Hematopoietic multipotent progenitor cell treated with erythropoietin and hydrocortisone succinate and interleukin-3 and kit ligand, for 6 days (in vitro differentiated cells): ENCODE results near the gene FH.

Experiments used
- DNase-seq: peaks from one replicate; pipeline ENCODE4 v3.0.0-alpha.2; 2015

The FH gene

GRCh38 chr1:241520080-241520465 lies 518 bp upstream of the FH start:
- DNase-seq: no peak

DNA sequence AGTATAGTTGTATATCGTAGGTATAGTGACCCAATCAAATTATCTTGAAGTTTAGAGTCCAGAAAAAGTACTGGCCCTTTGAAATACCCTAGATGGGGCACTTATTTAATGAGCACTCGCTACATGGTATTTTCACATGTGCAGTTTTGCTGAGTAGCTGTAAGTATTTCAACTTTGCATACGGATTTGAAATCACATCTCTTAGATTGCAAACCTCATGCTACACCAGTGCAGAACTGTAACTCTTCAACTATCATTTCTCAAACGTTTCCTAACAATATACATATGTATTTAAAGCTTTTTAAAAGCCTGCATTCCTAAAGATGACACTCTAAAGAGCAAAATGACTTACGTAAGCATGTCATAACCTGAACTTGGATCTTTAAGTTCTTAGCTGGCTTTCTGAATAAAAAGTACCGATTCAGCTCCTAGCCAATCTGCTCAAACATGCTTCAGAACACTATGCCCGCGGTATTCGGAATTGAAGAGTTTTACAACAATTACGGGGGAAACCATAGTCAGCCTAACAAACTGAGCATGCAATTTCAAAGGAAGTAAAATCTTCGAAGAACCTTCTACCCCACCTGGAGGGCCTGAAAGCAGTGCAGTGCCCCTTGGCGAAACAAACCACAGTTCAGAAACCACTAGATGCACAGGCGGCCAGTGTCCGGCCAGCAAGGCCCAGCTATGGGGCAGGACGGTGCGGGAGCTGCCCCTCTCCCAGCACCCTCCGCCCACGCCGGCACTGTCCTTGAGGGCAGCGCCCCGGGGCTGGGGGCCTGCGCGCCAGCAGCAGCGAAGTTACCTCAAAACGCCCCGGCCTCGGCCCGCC lies 863 bp downstream of the FH start:
- peak; percentile 29 for DNase-seq

GRCh38 chr1:241513378-241513777 lies 6.2 kb downstream of the FH start:
- DNase-seq: no peak

DNA sequence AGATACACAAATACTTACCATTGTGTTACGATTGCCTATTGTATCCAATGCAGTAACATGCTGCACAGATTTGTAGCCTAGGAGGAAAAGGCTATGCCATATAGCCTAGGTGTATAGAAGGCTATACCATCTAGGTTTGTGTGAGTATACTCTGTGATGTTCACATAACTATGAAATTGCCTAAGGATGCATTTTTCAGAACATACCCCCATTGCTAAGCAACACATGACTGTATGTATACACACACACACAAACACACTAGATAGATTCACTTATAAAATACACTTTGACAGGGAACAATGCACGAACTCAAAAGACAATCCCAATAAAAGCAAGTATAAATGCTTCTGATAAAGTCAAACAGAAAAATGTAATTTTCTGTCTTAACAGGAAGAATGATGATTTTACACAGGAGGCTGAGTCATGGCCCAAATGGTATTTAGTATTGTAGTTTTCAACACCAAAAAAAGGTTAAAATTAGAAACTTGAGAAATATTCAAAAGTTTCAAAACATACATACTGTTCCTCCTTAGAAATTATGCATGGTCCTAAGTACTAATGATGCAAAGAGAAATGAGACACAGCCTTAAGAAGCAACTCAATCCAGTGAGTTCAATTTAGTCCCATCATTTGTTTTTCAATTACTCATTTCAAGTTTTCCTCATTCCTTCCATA lies 12.2 kb downstream of the FH start:
- DNase-seq: no peak

DNA sequence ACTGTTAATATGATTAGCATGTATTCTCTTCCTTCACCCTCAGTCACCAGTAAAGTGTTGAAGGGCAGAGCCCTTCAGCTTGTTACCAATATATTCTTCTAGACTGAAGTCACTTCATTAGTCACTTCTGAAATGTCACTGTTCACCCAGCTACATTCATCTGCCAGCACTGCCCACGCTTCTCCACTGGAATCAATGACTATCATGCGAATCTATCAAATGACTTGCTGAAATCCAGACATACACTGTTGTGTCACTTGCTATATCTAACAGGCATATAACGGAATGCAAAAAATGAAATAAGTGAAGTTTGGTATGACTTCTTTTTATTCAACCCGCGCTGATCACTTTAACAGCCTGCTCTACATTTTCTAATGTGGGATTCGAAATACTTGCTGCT lies 16.1 kb downstream of the FH start:
- DNase-seq: no peak

DNA sequence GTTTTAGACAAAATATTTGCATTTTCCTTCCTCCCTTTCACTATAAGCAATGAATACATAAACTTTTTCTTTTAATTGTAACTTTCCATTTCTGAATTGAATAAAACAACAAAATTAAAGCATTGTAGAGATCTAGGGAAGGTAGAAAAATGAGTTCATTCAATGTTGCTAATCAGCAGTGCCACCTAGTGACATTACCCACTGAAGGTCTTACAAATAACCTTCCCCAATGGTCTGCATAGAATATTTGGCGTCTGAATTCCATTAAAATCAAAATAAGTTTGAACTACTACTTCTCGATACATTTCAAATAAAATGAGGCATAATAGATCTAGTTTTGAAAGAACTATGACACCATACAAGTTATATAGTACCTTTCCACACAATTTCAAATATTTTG lies 19.6 kb downstream of the FH start:
- peak; percentile 56 for DNase-seq

- DNase-seq: no peak
These were observed 23.8 kb downstream of the FH start for GRCh38 chr1:241495741-241496140.

- DNase-seq: no peak
These were observed 30.8 kb downstream of the FH start for GRCh38 chr1:241488739-241489138.

DNA sequence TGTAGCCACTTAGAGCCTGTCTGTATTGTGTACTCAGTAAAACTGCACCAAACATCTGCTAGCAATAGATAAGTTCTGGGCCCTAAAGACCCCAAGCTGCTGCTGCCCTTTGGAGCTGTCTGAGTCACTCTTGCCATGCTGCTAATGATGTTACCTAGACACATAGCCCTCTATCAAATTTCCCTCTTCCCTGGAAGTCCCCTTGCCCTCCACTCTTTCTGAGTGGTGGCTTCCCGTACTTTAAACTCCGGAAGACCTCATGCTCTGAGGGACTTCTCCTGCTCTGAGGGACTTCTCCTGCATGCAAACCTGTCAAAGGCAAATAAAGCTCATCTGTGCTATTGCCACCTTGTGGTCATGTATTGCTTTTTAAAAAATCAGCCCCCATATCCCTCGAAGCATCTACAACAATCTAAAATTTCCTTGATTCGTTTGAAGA lies 34.0 kb downstream of the FH start:
- DNase-seq: peak; percentile 64

DNA sequence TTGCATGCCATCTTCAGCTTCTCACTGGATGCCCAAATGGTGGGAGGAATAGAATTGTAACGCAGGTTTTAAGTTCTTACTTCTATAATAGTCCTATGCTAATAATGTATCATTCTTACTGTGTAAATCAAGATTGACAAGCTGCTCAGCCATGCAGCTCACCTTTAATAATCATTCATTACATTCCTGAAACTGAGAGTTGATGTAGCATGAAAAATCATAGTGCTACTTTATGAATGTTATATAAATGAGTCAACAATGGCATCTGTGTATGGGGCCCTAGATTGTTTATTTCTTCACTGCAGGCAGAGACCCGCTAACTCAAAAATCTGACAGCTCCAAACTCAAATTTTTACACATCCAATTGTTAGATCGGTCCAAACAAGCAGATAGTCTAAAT lies 34.4 kb downstream of the FH start:
- DNase-seq: no peak

DNA sequence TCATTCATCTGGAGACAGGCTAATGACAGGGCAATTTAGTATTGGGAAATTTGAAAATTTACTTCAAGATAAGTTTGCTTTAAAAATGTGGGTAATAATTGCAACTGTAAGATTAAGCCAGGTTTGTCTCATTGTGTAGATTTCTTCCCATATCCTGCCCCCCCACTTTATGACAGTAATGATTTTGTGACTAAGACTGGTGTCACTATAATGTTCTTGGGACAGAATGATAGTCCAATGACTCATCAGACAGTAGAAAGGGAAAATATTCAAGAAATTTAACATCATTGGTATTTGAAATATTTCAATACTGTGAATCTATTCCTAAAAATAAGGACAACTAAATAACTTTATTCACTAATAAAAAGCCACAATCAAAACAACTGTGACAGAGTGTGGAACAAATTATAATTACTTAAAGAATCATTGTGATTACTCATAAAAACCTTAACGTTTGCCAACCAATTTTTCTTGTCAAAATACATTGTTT lies 36.7 kb downstream of the FH start:
- no peak for DNase-seq

DNA sequence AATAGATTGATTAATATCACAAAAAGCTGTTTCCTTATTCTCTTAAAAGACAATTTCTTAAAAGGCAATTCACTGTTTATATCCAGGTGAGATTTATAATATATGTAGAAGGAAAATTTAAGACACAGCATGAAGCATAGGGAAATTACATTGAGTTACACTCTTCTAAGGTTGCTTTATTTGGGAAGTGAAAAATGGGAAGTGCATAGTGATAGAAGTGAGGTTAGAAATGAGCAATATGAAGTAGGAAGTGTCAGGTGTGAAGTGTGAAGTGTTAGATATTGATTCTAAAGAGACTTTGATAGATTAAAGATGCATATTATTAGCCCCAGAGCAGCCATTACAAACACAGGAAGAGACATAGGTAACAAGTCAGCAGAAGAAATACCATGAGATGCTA lies 40.3 kb downstream of the FH start:
- no peak for DNase-seq

DNA sequence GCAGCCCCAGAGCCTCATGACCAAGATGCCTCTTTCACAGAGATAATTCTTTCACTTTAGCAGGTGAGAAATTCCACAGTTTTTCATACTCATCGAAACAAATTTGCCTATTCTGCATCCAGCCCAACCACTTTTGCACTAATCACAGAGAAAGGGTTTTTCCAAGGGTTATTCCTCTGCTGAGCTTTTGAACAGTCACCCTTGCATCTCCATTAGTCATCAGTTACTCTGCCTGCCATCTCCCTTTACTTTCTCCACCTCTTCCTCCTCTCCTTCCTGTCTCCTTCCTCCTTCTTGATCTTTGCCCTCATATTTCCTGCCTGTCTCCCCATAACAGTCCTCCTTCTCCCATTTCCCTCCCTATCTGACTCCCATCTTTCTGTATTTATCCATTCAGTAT lies 43.9 kb downstream of the FH start:
- DNase-seq: no peak

DNA sequence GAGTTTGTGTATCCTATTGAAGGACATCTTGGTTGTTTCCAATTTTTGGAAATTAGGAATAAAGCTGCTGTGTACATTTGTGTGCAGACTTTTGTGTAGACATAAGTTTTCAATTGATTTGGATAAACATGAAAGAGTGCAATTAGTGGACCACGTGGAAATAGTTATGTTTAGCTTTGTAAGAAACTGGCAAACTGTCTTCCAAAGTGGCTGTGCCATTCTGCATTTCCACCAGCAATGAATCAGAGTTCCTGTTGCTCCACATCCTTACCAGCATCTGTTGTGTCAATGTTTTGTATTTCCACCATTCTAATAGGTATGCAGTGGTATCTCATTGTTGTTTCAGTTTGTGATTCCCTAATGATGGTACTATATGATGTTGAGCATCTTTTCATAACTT lies 46.5 kb downstream of the FH start:
- no peak for DNase-seq

GRCh38 chr1:241470908-241471590 lies 48.5 kb downstream of the FH start:
- DNase-seq: no peak

DNA sequence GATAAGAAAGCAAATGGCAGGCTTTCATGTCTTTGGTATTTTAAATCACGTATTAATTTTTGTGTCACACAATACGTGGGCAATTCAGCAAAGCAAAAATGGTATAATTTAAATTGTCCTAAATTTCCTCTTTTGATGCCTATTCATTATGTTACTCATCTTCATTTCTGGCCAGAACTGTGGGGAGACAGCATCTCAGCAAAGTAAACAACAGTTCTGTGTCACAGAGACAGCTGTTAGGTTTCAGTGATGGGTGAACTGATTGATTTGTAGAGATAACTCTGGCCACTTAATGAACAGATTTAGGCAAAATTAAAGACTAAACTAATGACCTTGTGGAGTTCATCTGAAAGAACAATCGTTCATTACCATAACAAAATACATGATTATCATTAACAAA lies 49.2 kb downstream of the FH start:
- no peak for DNase-seq

DNA sequence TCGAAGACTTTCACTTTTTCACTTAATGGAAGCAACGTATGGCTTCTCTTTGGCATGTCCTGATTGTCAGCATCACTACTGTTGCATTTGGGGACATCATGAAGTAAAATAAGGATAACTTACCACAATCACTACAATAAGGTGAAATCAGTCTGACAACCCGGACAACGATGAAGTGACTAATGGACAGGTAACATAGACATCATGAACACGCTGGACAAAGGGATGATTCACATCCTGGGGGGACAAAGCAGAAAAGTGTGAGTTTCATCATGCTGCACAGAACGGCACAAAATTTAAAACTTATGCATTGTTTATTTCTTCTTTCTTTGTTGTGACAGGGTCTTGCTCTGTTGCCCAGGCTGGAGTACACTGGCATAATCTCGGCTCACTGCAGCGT lies 53.9 kb downstream of the FH start:
- no peak for DNase-seq

DNA sequence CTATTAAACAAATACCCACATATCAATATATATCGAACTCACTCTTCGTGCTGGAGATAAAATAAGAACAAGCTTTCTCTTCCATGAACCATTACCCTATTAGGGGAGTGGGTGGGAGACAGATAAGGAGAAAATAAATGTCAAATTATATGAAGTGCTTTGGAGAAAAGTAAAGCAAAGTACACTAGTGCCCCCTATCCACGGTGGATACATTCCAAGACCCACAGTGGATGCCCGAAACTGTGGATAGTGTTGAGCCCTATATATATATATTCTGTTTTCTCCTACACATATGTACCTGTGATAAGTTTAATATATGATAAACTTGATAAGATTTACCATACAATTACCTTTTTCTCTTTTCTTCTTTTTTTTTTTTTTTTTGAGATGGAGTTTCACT lies 54.6 kb downstream of the FH start:
- no peak for DNase-seq

DNA sequence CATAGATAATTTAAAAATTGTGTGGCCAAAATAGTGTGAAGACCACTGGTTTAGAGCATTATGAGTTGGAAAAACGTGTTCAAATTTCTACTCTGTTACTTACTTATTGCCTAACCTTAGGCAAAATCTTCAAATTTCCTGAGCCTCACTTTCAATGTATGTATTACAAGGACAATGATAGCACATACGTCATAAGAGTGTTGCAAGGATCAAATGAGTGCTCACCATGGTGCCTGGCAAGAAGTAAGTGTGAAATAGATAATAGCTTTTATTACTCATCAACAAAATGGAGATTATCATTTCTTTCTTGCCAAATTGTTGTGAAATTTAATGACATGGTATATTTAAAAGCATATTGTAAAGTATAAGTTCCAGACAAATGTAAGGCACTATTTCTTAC lies 57.2 kb downstream of the FH start:
- no peak for DNase-seq

GRCh38 chr1:241460098-241460873 lies 59.3 kb downstream of the FH start:
- no peak for DNase-seq

DNA sequence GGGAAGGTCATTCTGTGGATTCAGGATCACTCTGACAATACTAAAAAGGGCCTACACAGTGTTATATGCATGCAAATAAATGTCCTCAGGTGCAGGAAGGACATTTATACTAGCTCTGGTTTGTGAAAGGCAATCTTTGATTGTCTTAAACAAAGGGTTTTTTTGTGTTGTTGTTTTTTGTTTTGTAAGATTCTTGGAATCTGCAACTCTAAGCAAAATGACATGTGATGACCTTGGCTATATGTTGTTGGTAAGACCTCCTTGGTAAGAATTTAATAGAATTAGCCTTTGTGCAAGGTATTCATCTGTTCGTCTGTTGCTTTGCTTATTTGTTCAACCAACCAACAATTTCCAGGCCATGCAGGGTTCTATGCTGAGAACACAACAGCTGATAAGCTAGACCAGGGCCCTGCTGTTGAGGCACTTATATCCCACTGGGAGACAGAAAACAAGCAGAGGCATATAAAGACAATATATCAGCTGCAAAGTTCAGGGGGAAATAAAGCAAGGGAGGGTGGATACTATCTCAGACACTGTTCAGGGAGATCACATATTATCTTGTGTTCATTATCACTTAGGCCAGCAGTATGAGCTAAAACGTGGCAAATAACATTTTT lies 60.3 kb downstream of the FH start:
- DNase-seq: no peak

DNA sequence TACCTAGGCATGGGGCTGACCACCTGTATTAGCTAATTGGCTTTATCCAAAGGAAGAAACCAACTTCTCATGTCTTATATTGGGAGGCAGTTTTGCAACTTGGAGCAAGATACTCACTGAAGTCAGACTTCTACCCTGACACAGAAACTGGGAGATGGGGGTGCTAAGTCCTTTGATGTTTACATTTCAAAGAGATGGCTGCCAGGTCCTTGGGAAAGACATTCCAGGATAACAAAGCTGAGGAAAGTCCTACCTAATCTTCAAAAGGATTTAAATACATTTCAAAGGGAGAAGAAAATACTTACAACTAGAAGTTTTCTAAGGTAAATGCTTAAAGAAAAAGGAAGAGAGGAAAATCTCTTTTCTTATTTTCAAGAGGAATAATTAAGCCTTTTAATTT lies 62.1 kb downstream of the FH start:
- DNase-seq: no peak

GRCh38 chr1:241456743-241457142 lies 62.8 kb downstream of the FH start:
- DNase-seq: no peak
